Measurements from ENCODE around the gene PKHD1. TPM values are rescaled to one million over a fixed set of nuclear protein-coding genes. Genes with fewer than 3 reads are reported as not detected.
"Not testable (repeated sequence)": the region's sequence is repeated elsewhere in the genome, so short reads cannot be mapped to it uniquely, and the experiment has no call there.

The PKHD1 gene
- total RNA-seq, 1 donor from 2014 or later, result 0.32 TPM

DNA sequence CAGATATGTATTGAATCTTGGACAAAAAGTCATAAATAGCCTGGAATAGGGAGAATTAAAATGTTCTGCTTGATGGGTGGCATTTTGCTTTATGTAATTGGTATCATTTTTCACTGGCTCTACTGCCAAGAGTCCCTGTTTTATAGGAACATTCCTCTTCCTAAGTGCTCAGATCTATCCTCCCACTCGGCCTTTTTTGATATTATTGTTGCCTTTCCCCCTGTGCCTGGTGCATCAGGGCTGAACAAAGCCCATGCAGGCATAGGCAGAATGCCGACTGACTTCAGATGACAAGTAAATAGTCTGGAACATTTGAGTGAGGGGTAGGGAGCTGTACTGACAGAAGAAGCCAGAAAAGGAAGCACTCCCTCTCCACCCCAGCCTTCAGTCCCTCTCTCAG lies 127.0 kb downstream of the PKHD1 start:
- intact Hi-C loops (cut with DNase I), result no loop called here
- H3K36me3 ChIP-seq, result no peaks in the 10 kb centered on the region
- H3K9me3 ChIP-seq, result no peaks in the 10 kb centered on the region
- no peak overlapping the region for H3K27ac ChIP-seq
- ATAC-seq (no peak), DNase-seq (no peak)
- no peak overlapping the region for H3K4me3 ChIP-seq
- H3K27me3 ChIP-seq, result no peaks in the 10 kb centered on the region
- no peaks in the 10 kb centered on the region for H3K4me1 ChIP-seq
- TF ChIP-seq, protein P1, sequence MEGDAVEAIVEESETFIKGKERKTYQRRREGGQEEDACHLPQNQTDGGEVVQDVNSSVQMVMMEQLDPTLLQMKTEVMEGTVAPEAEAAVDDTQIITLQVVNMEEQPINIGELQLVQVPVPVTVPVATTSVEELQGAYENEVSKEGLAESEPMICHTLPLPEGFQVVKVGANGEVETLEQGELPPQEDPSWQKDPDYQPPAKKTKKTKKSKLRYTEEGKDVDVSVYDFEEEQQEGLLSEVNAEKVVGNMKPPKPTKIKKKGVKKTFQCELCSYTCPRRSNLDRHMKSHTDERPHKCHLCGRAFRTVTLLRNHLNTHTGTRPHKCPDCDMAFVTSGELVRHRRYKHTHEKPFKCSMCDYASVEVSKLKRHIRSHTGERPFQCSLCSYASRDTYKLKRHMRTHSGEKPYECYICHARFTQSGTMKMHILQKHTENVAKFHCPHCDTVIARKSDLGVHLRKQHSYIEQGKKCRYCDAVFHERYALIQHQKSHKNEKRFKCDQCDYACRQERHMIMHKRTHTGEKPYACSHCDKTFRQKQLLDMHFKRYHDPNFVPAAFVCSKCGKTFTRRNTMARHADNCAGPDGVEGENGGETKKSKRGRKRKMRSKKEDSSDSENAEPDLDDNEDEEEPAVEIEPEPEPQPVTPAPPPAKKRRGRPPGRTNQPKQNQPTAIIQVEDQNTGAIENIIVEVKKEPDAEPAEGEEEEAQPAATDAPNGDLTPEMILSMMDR (IDR thresholded peaks at IDR 0.05), result no peak

DNA sequence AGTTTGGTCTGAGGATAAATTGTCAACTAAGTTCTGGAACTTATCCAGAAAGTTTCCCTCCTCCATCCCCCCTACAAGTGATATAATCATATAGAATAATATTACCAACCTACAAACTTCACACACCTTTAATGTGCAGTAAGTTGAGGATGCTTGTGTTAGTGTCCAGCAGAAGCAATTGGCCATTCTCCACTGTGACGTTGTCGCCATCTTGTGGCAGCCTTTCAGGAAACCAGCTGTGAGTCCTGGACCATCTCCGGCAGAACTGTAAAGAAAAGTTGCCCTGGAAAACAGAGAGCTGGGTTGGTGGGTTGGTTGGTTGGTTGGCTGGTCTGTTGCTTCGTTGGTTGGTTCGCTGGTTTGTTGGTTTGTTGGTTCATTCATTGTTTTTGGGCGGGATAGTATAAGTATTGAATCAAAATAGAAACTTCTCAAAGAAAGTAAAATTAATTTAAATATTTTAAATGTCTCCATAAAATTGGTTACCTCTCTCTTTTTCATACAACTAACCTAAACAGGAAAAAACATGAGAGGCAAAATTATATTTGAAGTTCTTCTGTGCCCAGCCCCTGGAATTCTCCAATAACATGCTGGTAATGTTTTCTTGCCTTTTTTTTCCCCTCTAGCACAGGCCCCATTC lies 127.5 kb downstream of the PKHD1 start:
- intact Hi-C loops (cut with DNase I), result no loop called here
- DNase-seq (peak; percentile 72), ATAC-seq (peak; percentile 84)
- Histone ChIP-seq H3K4me1 (no peaks in the 10 kb centered on the region), H3K27ac (no peak overlapping the region), H3K27me3 (no peaks in the 10 kb centered on the region), H3K4me3 (no peak overlapping the region), H3K36me3 (no peaks in the 10 kb centered on the region), H3K9me3 (no peaks in the 10 kb centered on the region)
- TF ChIP-seq, protein P1 (IDR thresholded peaks at IDR 0.05), result peak; percentile 62

DNA sequence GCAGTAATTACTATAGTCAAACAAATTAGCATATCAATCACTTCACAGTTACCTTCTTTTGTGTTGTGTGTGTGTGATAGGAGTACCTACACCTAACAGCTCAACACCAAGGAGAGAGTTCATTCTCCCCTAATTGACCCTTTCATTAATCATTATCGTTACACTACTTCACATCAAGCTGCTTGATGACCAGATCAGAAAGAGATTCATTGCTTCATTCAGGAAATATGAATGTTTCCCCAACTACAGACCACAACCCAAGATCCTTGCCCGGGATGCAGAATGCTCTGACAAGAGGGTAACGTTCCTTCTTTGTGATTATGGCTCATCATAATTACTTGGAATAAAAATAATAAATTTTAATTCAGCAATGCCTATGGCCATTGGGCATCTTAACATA lies 132.7 kb downstream of the PKHD1 start:
- ATAC-seq (no peak), DNase-seq (no peak)
- TF ChIP-seq, protein P1 (IDR thresholded peaks at IDR 0.05), result no peak
- H3K27me3 ChIP-seq, result no peaks in the 10 kb centered on the region
- H3K9me3 ChIP-seq, result no peaks in the 10 kb centered on the region
- H3K4me1 ChIP-seq, result no peaks in the 10 kb centered on the region
- no peaks in the 10 kb centered on the region for H3K36me3 ChIP-seq
- intact Hi-C loops (cut with DNase I), result no loop called here
- no peak overlapping the region for H3K27ac ChIP-seq
- H3K4me3 ChIP-seq, result no peak overlapping the region

DNA sequence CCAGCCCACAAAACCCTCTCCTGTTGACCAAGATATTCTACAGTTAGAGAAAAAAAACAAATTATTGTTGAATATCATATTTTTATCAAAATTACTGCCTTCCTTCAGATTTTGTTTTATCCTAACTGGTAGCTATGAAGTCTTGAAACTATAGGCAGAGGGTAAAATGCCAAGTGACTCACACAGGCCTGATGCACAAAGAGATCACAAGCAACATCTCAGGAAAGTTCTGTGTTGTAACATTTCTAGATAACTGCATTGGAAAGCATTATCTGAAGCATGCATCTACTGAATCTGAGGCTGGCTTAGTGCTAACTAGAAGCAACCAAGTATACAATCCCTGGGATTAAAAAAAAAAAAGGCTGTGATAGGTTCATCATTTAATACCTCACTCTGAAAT lies 134.2 kb downstream of the PKHD1 start:
- H3K27ac ChIP-seq, result no peak overlapping the region
- H3K36me3 ChIP-seq, result no peaks in the 10 kb centered on the region
- no peaks in the 10 kb centered on the region for H3K4me1 ChIP-seq
- no peak overlapping the region for H3K4me3 ChIP-seq
- DNase-seq (no peak), ATAC-seq (no peak)
- no peaks in the 10 kb centered on the region for H3K9me3 ChIP-seq
- intact Hi-C loops (cut with DNase I), result no loop called here
- no peaks in the 10 kb centered on the region for H3K27me3 ChIP-seq
- TF ChIP-seq, protein P1 (IDR thresholded peaks at IDR 0.05), result no peak

DNA sequence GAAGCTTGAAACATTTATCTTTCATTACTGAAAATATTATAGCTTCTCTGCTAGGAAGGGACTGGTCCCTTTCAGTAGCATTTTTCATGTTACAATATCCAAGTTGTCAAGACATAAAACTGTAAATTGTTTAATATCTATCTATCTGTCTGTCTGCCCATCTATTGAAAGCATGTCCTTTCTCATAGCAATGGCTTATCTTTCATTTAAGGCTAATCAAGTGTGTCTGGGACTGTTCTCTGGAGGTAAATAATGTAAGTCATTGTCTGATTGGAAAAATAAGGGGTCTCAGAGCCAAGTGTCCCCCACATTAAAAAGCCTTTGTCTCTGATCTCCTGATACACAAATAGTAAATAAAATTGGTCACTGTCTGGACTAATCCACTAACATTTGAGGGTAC lies 135.5 kb downstream of the PKHD1 start:
- TF ChIP-seq, protein P1 (IDR thresholded peaks at IDR 0.05), result no peak
- Histone ChIP-seq H3K27me3 (no peaks in the 10 kb centered on the region), H3K36me3 (no peaks in the 10 kb centered on the region), H3K27ac (no peak overlapping the region), H3K4me3 (no peak overlapping the region), H3K4me1 (no peaks in the 10 kb centered on the region), H3K9me3 (no peaks in the 10 kb centered on the region)
- intact Hi-C loops (cut with DNase I), result no loop called here
- DNase-seq, result no peak
- ATAC-seq, result no peak

DNA sequence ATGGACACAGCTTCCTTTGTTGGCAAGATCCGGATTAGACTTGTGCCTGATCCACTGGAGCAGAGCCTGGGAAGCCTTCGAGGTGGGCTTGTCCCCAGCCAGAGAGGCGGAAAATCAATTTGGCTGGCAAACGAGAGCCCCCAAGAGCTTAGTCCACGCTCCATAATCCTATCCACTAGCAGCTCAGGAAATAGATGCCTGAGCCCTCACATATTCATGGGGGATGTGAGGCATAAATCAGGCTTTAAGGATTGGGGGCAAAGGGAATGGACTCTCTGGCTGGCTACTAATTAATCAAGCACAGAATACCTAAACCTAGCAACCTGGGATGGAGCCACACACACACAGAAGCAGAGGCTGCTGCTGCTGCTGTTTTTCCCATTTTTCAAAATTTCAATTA lies 137.9 kb downstream of the PKHD1 start:
- Histone ChIP-seq H3K9me3 (no peaks in the 10 kb centered on the region), H3K4me3 (no peak overlapping the region), H3K27me3 (no peaks in the 10 kb centered on the region), H3K4me1 (no peaks in the 10 kb centered on the region), H3K27ac (no peak overlapping the region), H3K36me3 (no peaks in the 10 kb centered on the region)
- DNase-seq (no peak), ATAC-seq (no peak)
- intact Hi-C loops (cut with DNase I), result no loop called here
- TF ChIP-seq, protein P1 (IDR thresholded peaks at IDR 0.05), result no peak

DNA sequence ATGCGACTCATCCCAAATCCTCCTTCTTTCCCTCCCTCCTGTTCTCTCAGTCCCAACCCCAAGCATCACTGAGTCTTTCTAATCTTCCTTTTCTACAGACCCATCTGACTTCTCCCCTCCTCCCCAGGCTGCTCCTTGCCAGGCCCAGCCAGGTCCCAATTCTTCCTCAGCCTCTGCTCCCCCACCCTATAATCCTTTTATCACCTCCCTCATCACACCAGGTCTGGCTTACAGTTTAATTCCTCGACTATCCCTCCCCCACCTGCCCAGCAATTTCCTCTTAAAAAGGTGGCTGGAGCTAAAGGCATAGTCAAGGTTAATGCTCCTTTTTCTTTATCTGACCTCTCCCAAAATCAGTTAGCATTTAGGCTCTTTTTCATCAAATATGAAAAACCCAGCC lies 147.7 kb downstream of the PKHD1 start:
- intact Hi-C loops (cut with DNase I); H3K4me1 ChIP-seq; H3K9me3 ChIP-seq; DNase-seq; H3K36me3 ChIP-seq; H3K27me3 ChIP-seq; H3K4me3 ChIP-seq; ATAC-seq; H3K27ac ChIP-seq: not testable (repeated sequence)
